ENCODE measurements around the gene MADD.

MADD gene

DNA sequence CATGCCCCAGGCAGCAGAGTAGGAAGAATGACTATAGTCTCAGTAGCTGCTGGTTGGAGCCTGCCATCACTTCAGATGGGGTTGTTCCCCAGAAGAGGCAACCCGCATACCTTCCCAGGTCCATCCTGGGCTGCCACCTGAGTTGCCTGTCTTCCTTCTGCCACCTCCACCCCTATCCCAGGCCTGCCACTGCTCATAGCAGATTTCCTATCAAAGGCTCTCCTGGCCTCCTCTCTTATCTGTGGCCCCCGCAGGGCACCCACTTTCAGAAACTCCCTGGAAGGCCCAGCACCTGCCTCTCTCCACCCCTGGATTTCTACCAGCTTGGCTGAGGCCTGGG, 12.8 kb upstream of the MADD start:
- TF ChIP-seq, protein P1, sequence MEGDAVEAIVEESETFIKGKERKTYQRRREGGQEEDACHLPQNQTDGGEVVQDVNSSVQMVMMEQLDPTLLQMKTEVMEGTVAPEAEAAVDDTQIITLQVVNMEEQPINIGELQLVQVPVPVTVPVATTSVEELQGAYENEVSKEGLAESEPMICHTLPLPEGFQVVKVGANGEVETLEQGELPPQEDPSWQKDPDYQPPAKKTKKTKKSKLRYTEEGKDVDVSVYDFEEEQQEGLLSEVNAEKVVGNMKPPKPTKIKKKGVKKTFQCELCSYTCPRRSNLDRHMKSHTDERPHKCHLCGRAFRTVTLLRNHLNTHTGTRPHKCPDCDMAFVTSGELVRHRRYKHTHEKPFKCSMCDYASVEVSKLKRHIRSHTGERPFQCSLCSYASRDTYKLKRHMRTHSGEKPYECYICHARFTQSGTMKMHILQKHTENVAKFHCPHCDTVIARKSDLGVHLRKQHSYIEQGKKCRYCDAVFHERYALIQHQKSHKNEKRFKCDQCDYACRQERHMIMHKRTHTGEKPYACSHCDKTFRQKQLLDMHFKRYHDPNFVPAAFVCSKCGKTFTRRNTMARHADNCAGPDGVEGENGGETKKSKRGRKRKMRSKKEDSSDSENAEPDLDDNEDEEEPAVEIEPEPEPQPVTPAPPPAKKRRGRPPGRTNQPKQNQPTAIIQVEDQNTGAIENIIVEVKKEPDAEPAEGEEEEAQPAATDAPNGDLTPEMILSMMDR (IDR thresholded peaks at IDR 0.05; ENCODE audit: low read depth, low read length): no peak
- TF ChIP-seq EZH2phosphoT487 (IDR thresholded peaks at IDR 0.05; ENCODE audit: low read depth): no peak
- H3K4me2 ChIP-seq (ENCODE audit: low read length): no peak overlapping the region
- H3K4me3 ChIP-seq (ENCODE audit: low read length): no peak overlapping the region
- H3K36me3 ChIP-seq (replicated peaks; ENCODE audit: low read depth, low read length): no peaks in the 10 kb centered on the region
- H3K27ac ChIP-seq (ENCODE audit: low read length): no peak overlapping the region
- no peaks in the 10 kb centered on the region for H3K9me3 ChIP-seq (ENCODE audit: insufficient read depth, low read length)
- no peaks in the 10 kb centered on the region for H3K79me2 ChIP-seq (ENCODE audit: low read length)
- H2AFZ ChIP-seq (ENCODE audit: low read depth, low read length): no peak overlapping the region
- H4K20me1 ChIP-seq (ENCODE audit: insufficient read depth, low read length): no peaks in the 10 kb centered on the region
- H3K4me1 ChIP-seq (ENCODE audit: low read length): no peaks in the 10 kb centered on the region
- no peak overlapping the region for H3K9ac ChIP-seq (ENCODE audit: low read length)
- H3K27me3 ChIP-seq (ENCODE audit: low read depth, low read length): no peaks in the 10 kb centered on the region

DNA sequence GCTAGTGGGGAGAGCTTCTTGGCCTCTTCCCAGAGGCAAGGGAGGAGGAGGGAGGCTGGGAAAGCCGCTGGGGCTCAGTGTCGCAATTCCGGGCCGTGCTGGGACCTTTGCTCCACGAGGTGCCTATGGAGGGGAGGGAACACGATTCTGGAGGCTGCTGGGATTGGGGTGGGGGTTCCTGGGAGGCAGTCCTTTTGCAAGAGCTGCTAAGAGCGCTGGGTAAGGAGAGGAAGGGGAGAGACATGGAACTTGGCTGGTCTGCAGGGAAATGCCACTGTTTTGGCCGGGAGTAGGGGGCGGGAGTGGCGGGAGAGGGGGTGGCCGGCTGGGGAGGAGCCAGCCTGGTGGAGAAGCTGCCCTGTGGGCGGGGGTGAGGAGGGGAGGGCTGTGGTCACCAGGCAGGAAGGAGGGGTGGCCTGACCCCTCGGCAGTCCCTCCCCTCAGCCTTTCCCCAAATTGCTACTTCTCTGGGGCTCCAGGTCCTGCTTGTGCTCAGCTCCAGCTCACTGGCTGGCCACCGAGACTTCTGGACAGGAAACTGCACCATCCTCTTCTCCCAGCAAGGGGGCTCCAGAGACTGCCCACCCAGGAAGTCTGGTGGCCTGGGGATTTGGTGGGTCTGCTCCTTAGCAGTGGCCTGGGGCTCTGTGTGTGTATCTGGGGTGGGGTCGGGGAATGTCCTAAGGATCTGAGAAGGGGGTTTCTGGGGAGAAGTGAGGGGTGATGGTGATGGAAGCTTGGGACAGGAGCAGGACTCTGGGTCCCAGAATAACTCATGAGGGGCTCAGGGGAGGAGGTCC, 12.2 kb upstream of the MADD start, which contains the start of gene NR1H3:
Gene NR1H3, plus strand, starts transcription at position 480 of the 800 bp plus-strand sequence. CDS start 1,221 bp downstream, outside the sequence.
- Histone ChIP-seq H3K79me2 (ENCODE audit: low read length) (no peaks in the 10 kb centered on the region), H3K27me3 (ENCODE audit: low read depth, low read length) (no peaks in the 10 kb centered on the region), H3K27ac (ENCODE audit: low read length) (no peak within 1 kb of the TSS), H3K4me3 (ENCODE audit: low read length) (no peak within 1 kb of the TSS), H4K20me1 (ENCODE audit: insufficient read depth, low read length) (no peaks in the 10 kb centered on the region), H3K9ac (ENCODE audit: low read length) (no peak within 1 kb of the TSS), H3K4me2 (ENCODE audit: low read length) (no peak within 1 kb of the TSS), H3K9me3 (ENCODE audit: insufficient read depth, low read length) (no peaks in the 10 kb centered on the region), H3K36me3 (replicated peaks; ENCODE audit: low read depth, low read length) (no peaks in the 10 kb centered on the region), H2AFZ (ENCODE audit: low read depth, low read length) (no peak within 1 kb of the TSS), H3K4me1 (ENCODE audit: low read length) (no peaks in the 10 kb centered on the region)
- no peak for TF ChIP-seq EZH2phosphoT487 (IDR thresholded peaks at IDR 0.05; ENCODE audit: low read depth)
- TF ChIP-seq, protein P1 (IDR thresholded peaks at IDR 0.05; ENCODE audit: low read depth, low read length): peak; percentile 19; the same call in 1 of the 2 replicates

DNA sequence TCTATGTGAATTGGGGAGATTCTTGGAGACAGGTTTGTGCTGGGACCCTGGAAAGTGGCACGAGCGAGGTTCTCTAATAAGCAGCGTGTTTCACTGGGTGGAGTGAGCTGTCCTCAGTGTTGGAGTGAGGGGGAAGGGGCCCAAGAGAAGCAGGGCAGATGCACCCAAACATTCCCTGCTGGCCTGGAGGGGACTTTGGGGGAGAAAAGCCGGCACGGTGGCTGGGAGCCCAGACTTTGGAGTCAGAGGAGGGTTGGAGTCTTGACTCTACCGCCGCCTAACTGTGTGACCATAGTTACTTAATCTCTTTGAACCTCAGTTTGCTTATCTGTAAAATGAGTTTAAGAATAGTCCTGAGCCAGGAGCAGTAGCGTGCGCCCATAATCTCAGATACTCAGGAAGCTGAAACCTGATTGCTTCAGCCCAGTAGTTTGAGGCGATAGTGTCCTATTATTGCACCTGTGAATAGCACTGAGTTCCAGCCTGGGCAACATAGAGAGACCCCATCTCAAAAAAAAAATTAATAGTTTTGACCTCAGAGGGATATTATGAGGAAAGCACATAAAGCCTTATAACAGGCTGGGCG, 11.5 kb upstream of the MADD start:
- Histone ChIP-seq H3K27ac (ENCODE audit: low read length) (no peak overlapping the region), H4K20me1 (ENCODE audit: insufficient read depth, low read length) (no peaks in the 10 kb centered on the region), H3K27me3 (ENCODE audit: low read depth, low read length) (no peaks in the 10 kb centered on the region), H3K9me3 (ENCODE audit: insufficient read depth, low read length) (no peaks in the 10 kb centered on the region), H3K4me2 (ENCODE audit: low read length) (no peak overlapping the region), H3K79me2 (ENCODE audit: low read length) (no peaks in the 10 kb centered on the region), H3K4me3 (ENCODE audit: low read length) (no peak overlapping the region), H3K4me1 (ENCODE audit: low read length) (no peaks in the 10 kb centered on the region), H2AFZ (ENCODE audit: low read depth, low read length) (no peak overlapping the region), H3K9ac (ENCODE audit: low read length) (no peak overlapping the region), H3K36me3 (replicated peaks; ENCODE audit: low read depth, low read length) (no peaks in the 10 kb centered on the region)
- TF ChIP-seq EZH2phosphoT487 (IDR thresholded peaks at IDR 0.05; ENCODE audit: low read depth): no peak
- TF ChIP-seq, protein P1 (IDR thresholded peaks at IDR 0.05; ENCODE audit: low read depth, low read length): no peak

DNA sequence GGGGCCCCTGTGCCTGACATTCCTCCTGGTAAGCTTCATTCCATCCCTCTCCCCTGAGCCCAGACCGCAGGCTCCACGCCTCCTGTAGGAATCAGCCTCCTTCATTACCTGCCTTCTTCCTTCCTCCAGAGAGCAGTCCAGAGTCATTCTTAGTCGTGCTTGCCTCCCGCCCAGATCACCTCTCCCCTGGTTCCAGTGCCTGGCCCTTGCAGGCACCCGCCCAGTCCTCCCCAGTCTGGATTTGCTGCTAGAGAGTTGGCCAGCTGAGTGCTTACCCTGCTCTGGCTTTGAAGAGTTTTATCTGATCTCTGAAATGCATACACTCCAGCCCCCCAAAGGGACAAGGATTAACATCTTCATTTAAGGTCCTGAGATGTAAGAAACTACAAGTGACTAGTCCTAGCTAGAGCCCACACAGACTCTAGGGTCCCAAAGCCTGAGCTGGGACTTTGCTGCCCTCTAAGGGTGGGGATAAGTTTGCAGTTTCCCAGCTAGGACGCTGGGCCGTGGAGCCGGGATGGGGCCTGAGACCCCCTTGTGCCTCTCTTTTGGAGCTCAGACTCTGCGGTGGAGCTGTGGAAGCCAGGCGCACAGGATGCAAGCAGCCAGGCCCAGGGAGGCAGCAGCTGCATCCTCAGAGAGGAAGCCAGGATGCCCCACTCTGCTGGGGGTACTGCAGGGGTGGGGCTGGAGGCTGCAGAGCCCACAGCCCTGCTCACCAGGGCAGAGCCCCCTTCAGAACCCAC, 10.5 kb upstream of the MADD start:
- Histone ChIP-seq H3K27ac (ENCODE audit: low read length) (no peak overlapping the region), H3K4me1 (ENCODE audit: low read length) (no peaks in the 10 kb centered on the region), H2AFZ (ENCODE audit: low read depth, low read length) (no peak overlapping the region), H3K27me3 (ENCODE audit: low read depth, low read length) (no peaks in the 10 kb centered on the region), H3K9me3 (ENCODE audit: insufficient read depth, low read length) (no peaks in the 10 kb centered on the region), H3K36me3 (replicated peaks; ENCODE audit: low read depth, low read length) (no peaks in the 10 kb centered on the region), H3K4me2 (ENCODE audit: low read length) (0 out of 2 replicates have a peak overlapping the region, but pooled peaks have one; percentile 11), H3K79me2 (ENCODE audit: low read length) (no peaks in the 10 kb centered on the region), H4K20me1 (ENCODE audit: insufficient read depth, low read length) (no peaks in the 10 kb centered on the region), H3K4me3 (ENCODE audit: low read length) (no peak overlapping the region), H3K9ac (ENCODE audit: low read length) (no peak overlapping the region)
- TF ChIP-seq, protein P1 (IDR thresholded peaks at IDR 0.05; ENCODE audit: low read depth, low read length): peak; percentile 66
- TF ChIP-seq EZH2phosphoT487 (IDR thresholded peaks at IDR 0.05; ENCODE audit: low read depth): no peak

All from OCI-LY3 (cell line).